Renal pelvis (tissue), 4 donors: ENCODE results near the gene DEPDC1B. TPM values are rescaled to one million over a fixed set of nuclear protein-coding genes. Genes with fewer than 3 reads are reported as not detected.
"Not testable (repeated sequence)": the region's sequence is repeated elsewhere in the genome, so short reads cannot be mapped to it uniquely, and the experiment has no call there.

Experiments
- DNase-seq: peaks from one replicate; pipeline ENCODE4 v3.0.0-alpha.2; 2013
- polyA plus RNA-seq, 3 donors: library from polyadenylated mRNA; unstranded; fragments of 120-200 nt; gene quantifications; one replicate each; pipeline ENCODE4 v1.2.1, GENCODE V29; 2013; ENCODE audit not compliant: insufficient read length in 3 of 3

The DEPDC1B gene
- polyA plus RNA-seq, 3 donors, result 25.2 to 29.5 (median 29.5) TPM

DNA sequence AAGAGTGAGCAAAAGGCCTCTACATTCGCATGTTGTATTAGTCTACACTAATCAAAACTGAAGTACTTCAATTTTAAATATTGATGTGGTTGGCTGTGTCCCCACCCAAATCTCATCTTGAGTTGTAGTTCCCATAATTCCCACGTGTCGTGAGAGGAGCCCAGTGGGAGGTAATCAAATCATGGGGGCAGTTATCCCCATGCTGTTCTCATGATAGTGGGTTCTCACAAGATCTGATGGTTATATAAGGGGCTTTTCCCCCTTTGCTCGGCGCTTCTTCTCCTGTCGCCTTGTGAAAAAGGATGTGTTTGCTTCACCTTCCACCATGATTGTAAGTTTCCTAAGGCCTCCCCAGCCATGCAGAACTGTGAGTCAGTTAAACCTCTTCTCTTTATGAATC is 112.7 kb downstream of the DEPDC1B start:
- DNase-seq, result not testable (repeated sequence)

DNA sequence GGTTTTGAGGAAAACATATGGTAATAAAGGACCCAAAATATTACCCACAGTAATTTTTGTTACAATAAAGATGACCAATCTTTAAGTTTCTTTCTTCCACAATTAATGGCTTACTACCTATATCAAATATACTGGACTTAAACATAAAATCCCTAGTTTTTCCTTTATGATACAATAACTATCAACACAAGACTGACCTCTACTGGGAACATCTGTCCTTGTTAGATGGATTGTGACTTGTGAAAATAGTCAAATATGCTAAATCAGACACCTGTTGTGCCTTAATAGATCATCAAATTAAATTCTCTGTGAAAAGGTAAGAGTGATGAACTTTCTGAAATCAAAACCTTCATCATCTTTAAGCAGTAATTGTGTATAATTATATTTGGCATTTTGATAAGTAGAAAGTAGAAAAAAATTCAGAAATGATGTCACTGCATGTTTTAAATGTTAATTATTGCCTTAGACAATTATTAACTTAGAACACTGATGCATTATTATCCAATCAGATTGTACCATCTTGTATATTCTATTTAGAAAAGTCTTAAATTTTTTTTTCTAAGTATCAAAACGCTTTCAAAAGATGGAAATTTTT is 113.6 kb downstream of the DEPDC1B start:
- DNase-seq, result peak; percentile 19

DNA sequence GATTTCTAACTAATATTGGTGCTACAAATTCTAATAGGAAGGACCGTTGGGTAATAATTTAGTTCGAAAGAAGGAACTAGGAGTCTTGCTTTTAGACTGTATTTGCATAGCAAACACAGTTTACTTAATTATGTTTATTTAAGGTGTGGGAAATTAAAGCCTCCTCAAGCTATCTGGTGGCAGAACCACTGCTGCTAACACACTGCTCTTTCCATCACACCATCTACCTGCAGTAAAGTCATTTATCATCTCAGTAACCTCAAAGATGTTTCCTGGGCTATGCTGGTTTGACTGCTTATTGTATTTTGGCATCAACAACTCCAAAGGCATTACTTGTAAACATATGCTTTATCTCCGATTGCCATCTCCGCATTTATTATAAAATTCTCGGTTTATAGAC is 114.3 kb downstream of the DEPDC1B start:
- DNase-seq, result no peak

DNA sequence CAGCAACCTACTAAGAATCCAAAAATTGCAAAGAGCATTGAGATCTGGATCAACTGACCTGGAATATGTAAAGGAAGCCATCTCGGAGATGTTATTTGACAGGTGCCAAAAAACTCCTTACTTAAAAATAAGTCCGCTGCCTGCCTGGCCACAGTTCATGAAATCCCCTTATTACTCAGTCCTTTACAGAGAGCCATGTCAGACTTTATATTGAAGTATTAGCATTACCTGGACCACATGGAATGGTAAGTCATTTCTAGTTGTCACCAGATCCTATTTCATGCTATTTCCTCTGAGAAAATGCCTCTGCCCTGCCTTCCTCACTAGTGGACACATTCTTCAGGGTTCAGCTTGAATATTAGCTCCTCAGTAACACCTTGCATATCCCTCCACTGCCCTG is 115.7 kb downstream of the DEPDC1B start:
- DNase-seq, result no peak

DNA sequence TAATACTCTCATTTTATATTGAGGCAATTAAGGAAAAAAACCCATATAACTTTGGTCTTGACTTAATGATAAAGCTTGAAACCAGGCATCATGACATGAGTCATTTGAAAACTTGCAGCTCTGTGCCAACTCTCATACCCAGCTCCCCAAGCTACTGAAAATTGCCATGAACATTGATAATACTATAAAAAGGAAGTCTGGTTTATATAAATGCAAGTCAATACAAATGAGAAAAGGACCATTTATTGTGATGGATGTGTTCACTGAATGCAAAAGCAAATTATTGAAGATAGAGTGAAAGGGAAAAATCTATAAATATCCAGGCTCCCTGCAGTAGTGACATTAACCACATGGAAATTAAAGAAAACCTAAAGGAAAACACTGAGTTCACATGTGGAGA is 116.3 kb downstream of the DEPDC1B start:
- DNase-seq, result no peak

DNA sequence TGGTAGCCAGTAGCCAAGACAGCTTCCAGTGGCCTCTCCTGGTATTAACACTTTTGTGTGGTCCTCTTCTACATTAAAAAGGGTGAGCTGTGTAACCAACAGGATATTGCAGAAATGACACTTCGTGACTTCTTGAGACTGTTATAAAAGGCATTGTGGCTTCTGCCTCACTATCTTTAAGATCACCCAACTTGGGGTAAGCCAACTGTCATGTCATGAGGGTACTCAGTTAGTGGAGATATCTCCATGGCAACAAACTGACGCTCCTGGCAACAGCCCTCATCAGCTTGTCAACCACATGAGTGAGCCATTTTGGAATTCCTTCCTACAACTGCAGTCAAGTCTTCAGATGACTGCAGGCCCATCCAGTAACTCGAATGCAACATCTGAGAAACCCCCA is 121.7 kb downstream of the DEPDC1B start:
- DNase-seq, result no peak

DNA sequence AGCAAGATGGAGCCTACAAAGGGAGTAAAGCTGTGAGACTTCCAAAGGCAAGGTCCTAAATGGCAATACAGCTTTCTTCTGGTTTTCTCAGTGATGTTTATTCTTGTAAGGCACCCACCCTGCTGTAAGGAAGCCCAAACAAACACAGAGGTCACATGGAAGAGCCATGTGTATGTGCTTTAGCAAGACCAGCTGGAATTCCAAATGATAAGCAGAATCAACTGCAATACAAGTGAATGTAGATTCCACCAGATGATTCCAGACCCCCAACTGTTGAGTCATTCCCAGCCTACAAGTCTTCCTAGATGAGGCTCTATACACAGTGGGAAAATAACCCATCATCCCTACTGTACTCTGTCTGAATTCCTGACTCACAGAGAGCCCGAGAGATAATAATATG is 122.8 kb downstream of the DEPDC1B start:
- DNase-seq, result no peak

DNA sequence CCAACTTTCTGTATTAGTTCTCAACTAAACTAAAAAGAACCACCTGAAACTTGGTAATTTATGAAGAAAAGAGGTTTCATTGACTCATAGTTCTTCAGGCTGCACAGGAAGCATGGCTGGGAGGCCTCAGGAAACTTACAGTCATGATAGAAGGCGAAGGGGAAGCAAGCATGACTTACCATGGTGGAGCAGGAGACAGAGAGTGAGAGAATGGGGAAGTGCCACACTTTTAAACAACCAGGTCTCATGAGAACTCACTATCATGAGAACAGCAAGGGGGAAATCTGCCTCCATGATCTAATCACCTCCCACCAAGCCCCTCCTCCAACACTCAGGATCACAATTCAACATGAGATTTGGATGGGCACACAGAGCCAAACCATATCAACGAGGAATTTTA is 123.5 kb downstream of the DEPDC1B start:
- DNase-seq, result no peak

DNA sequence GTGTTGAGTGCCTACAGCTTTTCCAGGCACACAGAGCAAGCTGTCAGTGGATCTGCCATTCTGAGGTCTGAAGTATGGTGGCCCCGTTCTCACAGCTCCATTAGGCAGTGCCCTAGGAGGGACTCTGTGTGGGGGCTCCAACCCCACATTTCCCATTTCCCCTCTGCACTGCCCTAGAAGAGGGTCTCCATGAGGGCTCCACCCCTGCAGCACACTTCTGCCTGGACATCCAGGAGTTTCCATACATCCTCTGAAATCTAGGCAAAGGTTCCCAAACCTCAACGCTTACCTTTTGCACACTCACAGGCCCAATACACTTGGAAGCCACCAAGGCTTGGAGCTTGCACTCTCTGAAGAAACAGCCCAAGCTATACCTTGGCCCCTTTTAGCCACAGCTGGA is 131.3 kb downstream of the DEPDC1B start:
- no peak for DNase-seq

DNA sequence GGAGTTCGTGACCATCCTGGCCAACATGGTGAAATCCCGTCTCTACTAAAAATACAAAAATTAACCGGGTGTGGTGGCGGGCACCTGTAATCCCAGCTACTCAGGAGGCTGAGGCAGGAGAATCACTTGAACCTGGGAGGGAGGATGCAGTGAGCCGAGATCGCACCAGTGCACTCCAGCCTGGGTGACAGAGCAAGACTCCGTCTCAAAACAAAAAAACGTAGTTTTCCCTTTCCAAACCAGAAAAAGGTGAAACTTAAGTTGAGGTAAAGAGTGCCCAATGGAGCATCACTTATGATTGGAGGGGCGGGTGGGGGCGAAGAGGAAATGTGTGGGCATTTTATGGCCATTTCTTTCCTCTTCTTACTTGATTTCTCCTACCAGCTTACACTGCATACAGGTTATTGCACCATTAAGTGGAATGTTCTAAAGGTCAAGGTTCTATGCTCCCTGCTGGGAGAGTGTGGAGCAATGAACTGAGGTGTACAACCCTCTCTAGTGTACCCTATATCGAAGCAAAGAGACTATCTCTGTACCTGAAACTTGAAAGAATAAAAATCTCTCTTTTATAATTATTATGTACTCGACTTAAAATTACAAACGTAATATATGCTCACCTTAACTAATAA is 136.2 kb downstream of the DEPDC1B start:
- no peak for DNase-seq

DNA sequence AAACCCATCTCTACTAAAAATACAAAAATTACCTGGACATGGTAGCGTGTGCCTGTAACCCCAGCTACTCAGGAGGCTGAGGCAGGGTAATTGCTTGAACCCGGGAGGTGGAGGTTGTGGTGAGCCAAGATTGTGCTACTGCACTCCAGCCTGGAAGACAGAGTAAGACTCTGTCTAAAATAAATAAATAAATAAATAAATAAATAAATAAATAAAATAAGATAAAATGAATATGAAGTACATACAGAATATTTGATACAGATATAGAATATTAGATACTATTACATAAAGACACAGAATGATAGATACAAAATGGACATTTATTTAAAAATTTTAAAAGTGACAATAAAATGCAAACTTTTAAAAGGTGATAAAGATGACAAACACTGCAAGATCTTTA is 146.7 kb downstream of the DEPDC1B start:
- DNase-seq, result not testable (repeated sequence)

DNA sequence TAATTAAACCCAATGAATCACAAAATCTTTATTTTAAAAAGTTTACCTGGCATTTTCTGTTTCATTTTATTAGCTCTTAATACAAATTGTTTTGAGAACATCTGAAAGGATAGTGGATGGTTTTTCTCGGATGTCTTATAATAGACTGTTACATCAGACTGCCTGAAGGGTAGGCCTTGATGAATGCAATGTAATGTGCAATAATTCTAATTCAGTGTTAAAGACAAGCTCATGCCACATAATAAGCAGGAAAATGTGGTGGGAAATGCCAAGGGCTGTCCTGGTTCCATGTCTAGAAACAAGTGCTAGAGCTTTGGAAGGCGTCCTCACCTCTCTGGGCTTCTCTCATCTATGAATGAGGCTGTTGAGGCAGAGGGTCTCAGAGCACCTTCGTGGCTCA is 148.1 kb downstream of the DEPDC1B start:
- no peak for DNase-seq

DNA sequence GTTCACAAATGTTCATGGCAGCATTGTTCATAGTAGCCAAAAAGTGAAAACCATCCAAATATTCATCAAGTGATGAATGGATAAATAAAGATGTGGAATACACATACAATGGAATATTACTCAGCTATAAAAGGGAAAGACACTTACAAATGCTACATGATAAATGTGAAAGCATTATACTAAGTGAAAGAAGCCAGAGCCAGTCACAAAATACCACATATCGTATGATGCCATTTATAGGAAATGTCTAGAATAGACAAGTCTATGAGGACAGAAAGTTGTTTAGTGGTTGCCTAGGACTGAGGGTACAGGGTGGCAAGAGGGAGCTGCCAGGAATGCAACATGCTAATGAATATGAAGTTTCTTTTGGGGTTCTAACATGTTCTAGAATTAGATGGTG is 148.7 kb downstream of the DEPDC1B start:
- no peak for DNase-seq

DNA sequence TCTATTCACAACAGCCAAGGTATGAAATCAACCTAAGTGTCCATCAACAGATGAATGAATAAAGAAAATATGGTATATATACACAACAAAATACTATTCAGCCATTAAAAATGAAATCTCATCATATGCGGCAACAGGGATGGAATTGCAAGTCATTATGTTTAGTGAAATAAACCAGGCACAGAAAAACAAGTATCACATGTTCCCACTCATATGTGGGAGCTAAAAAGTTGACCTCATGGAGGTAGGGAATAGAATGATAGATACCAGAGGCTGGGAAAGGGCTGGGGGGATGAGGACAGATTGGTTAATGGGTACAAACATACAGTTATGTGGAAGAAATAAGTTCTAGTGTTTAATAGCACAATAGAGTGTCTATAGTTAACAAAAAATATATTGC is 149.7 kb downstream of the DEPDC1B start:
- DNase-seq, result no peak

DNA sequence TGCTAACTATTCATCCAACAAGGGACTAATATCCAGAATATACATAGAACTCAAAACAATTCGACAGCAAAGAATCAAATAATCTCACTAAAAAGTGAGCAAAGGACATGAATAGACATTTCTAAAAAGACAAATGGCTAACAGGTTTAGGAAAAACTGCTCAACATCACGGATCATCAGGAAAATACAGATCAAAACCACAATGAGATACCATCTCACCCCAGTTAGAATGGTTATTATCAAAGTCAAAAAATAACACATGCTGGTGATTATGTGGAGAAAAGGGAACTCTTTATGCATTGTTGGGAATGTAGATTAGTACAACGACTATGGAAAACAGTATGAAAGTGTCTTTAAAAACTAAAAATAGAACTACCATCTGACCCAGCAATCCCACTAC is 150.1 kb downstream of the DEPDC1B start:
- no peak for DNase-seq

Other genes starting within 250 kb of the DEPDC1B start
- gene ELOVL7, start 144.1 kb upstream of the DEPDC1B start, polyA plus RNA-seq, result 10 to 100 TPM in 2 of 3 donors, 1 to 10 TPM in 1; 9.4 to 21.9 (median 16.1) TPM
- 10 to 100 TPM; 21.5 to 24.5 (median 23.0) TPM for gene ERCC8, start 244.9 kb upstream of the DEPDC1B start, polyA plus RNA-seq
- 10 to 100 TPM; 27.8 to 32.6 (median 27.9) TPM for gene NDUFAF2, start 245.0 kb upstream of the DEPDC1B start, polyA plus RNA-seq